Suprapubic skin (tissue), 4 donors: Measurements from ENCODE around the gene XIST.

Source experiments
- POLR2A ChIP-seq, 2 donors: fragments of 450-650 bp; IDR thresholded peaks; one replicate each; pipeline ENCODE4 v1.6.1; 2017; ENCODE audit warnings: antibody characterized with exemption in 2 of 2, mild to moderate bottlenecking in 2 of 2, moderate library complexity in 2 of 2
- POLR2AphosphoS5 ChIP-seq, 3 donors: sonication (generic); formaldehyde crosslinking; IDR thresholded peaks; one replicate each; pipeline ENCODE4 v1.6.1; 2017; ENCODE audit warnings: antibody characterized with exemption in 3 of 3
- TF ChIP-seq, protein P1 (sequence below), 2 donors: fragments of 200-600 bp in 1 of 2; fragments of 450-650 bp in 1 of 2; sonication (generic) in 1 of 2; IDR thresholded peaks; one replicate each; pipeline ENCODE4 v1.5.1; 2016 to 2019; ENCODE audit warnings: antibody characterized with exemption in 2 of 2, mild to moderate bottlenecking in 1 of 2, moderate library complexity in 1 of 2

DNA sequence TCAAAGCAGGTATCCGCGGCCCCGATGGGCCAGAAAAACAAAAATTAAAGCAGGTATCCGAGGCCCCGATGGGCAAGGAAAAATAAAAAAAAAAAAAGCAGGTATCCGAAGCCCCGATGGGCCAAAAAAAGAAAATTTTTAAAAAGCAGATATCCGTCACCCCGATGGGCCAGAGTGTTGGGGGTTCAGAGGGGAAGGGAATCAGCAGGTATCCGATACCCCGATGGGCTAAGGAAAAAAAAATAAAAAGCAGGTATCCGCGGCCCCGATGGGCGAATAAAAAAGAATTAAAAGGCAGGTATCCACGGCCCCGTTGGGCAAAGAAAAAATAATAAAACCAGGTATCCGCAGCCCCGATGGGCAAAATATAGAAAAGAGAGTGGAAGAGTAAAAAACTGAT is 492 bp downstream of the XIST start:
- TF ChIP-seq, protein P1, sequence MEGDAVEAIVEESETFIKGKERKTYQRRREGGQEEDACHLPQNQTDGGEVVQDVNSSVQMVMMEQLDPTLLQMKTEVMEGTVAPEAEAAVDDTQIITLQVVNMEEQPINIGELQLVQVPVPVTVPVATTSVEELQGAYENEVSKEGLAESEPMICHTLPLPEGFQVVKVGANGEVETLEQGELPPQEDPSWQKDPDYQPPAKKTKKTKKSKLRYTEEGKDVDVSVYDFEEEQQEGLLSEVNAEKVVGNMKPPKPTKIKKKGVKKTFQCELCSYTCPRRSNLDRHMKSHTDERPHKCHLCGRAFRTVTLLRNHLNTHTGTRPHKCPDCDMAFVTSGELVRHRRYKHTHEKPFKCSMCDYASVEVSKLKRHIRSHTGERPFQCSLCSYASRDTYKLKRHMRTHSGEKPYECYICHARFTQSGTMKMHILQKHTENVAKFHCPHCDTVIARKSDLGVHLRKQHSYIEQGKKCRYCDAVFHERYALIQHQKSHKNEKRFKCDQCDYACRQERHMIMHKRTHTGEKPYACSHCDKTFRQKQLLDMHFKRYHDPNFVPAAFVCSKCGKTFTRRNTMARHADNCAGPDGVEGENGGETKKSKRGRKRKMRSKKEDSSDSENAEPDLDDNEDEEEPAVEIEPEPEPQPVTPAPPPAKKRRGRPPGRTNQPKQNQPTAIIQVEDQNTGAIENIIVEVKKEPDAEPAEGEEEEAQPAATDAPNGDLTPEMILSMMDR (IDR thresholded peaks at IDR 0.05): no peak
- no peak for TF ChIP-seq POLR2A (IDR thresholded peaks at IDR 0.05)
- TF ChIP-seq POLR2AphosphoS5 (IDR thresholded peaks at IDR 0.05): no peak
